G401 (cell line): Measurements from ENCODE around the gene CALB2. TPM values are rescaled to one million over a fixed set of nuclear protein-coding genes. Genes with fewer than 3 reads are reported as not detected.
"Not testable (repeated sequence)": the region's sequence is repeated elsewhere in the genome, so short reads cannot be mapped to it uniquely, and the experiment has no call there.

ENCODE experiments used
- DNase-seq: peaks from one replicate; pipeline ENCODE4 v3.0.0-alpha.2; 2015; ENCODE audit warnings: low spot score
- in situ Hi-C: cut with HindIII; loops from 2 replicates; pipeline ENCODE4 v1.10.0; 2016; ENCODE audit warnings: low sequenced_read_pairs, mixed read lengths
- total RNA-seq: library from RNA; depleted of rRNA; stranded (reverse); fragments of >200 nt; shearing (Covaris generic); gene quantifications from 2 replicates; pipeline ENCODE4 v1.2.3, GENCODE V29; 2014

The CALB2 gene
- total RNA-seq, 1 experiment from 2014 or later: 0.14 TPM

DNA sequence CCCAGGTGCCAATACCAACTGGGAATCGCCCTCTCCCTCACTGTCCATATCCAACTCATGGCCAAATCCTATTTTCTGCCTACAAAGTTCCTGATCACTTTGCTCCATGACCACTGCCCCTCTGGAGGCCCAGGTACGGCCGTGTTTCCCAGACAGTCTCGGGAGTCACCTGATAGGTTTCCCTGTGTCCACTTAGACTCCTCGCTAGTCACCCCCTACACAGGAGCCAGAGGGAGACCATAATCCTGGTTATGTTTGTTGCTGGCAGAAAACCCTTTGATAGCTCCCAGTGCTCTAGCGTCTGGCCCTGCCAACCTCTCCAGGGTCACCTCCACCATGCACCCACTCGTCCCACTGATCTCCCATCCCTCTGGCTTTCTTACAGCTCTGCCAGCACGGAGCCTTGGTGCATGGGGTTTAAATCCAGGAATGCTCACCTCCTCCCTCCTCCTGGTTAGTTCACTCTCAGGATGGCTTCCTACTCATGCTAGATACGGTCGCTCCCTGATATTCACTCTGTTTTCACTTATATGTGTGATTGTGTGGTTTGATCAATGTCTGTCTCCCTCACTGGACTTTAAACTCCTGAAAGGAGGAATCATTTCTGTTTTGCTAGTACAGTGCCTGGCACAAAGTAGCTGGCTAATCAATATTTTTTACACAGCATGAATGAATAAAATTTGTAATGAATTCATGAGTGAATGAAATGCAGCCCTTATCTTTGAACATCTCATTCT lies 7.5 kb upstream of the CALB2 start:
- DNase-seq: no peak
- in situ Hi-C loops: no loop called here

DNA sequence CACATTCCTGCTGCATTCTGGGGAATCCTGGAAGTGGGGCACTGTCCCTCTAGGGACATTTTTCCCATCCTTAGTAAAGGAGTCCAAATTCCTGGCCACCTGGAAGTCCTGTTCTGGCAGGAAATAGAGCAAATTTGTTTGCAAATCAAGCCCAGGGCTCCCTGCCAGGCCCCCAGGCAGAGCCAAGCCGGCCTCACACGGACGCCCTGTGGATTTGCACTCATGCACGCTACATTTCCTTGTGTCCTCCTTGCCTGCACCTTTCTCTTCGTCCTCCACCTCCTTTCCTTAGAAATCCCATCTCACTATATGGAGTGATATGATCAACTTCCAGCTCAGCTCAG lies 7.0 kb upstream of the CALB2 start:
- in situ Hi-C loops: no loop called here
- DNase-seq: peak; percentile 96

DNA sequence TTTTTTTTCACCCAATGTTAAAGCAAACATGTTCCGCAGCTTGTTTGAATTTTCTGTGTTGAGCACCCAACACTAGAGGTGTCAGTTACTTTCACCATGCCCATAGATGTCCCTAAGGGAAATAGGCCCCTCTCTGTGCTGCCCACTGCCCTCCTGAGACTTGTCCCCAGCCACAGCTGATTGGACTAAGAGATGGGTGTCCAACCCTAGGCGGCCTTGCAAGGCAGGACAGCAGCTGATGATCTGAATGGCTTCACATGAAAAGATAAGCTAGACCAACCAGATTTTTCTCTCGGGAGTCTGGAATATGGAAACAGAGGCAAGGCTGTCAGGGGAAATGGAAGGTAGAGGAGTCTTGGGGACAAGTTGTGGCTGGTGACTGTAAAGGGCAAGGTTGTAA lies 6.1 kb upstream of the CALB2 start:
- no peak for DNase-seq
- in situ Hi-C loops: no loop called here

DNA sequence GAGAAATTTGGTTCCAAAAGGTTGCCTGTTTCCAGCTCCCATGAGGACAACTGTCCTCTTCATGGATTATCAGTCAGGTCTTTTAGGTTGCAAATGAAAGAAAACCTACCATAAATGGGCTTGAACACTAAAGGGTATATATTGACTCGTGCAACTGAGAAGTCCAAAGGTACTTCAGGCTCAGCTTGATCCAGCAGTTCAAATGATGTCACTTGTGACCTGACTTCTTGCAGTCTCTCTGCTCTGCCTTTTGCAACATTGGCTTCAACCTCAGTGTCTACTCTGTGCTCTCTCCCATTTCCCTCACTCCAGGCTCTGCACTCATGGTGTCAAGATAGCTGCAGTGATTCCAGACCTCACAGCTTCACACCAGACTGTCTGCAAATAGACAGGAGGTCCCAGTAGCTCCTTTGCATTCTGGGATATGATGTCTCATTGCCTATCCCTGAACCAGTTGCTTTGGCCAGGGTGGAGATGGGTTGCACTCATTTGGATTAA lies 5.5 kb upstream of the CALB2 start:
- in situ Hi-C loops: no loop called here
- DNase-seq: no peak

DNA sequence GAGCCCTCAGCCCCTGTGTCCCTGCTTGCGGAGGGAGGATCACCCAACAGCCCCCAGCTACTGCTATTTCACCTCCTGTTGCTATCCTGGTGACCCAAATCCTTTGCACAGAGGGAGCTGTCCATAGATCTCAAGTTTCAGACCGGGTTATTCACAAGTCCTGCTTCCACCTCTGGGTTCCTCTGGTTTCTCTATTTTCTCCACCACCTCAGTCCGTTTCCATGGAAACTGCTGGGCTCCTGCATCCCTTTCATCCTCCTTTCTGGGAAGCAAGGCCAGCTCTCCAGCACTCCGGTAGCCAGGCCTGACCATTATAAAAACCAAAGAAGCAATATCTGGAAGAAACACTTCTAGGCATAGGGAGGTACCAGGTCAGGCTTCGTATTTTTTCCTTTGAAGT lies 4.8 kb upstream of the CALB2 start:
- in situ Hi-C loops: no loop called here
- peak; percentile 62 for DNase-seq

DNA sequence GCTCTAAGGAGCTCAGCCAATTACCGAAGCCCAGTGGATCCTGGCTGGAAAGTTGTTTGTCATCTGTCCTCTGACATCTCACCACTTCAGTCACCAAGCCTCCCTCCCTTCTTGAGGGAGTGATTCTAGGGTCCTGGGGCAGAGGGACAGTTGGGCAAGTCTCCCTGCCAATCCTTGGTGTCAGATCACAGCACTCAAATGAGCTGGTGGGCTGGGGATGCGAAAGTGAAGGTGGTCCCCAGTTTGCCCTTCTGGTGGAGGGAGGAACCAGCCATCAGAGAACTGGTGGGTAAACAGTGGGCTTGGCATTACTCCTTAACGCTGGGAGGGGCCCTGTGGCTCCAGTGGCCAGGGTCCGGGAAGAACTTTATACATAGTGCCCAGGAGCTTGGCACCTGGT lies 4.4 kb upstream of the CALB2 start:
- DNase-seq: no peak
- in situ Hi-C loops: no loop called here

DNA sequence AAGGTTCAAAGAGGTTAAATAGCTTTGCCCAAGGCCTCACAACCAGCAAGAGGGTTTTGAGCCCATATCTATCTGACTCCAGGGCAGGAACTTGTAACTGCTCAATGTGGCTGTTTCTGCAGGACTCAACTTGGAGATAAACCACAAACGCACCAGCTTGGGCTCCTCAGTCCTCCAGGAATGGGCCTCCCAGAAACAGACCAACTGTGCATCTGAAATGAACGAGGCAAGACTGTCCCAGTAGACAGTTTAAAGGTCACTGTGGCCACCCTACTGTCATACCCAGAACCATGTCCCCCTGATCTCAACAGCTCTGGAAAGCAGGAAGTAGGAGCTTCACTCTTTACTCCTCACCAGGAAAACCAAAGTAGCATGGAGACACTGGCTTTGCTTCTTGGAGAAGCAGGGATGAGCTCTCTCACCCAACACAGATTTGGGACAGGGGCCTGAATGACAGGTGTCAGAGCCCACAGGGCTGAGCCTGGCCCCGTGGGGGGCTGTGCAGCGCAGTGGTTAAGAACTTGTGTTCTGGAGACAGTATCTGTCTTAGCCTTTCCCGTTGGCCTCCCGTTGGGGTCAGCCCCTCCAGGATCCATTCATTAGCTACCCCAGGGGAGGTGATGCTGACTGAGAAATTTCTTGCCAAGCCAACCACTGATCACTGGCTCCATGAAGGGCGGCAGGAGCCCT lies 2.3 kb upstream of the CALB2 start:
- in situ Hi-C loops: no loop called here
- no peak for DNase-seq

DNA sequence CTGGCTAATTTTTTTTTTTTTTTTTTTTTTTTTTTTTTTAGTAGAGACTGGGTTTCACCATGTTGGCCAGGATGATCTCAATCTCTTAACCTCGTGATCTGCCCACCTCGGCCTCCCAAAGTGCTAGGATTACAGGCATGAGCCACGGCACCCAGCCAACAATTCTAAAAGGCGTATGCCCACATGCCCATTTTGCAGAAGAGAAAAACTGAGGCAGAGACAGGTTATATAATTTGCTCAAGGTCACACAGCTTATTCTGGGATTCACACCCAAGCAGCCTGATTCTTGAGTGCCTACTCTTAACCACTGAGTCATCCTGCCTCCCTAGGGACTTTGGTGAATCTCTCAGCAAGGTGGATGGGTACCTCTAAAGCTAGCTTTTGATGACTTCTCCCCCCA lies 1.6 kb upstream of the CALB2 start:
- DNase-seq, in situ Hi-C loops: not testable (repeated sequence)

DNA sequence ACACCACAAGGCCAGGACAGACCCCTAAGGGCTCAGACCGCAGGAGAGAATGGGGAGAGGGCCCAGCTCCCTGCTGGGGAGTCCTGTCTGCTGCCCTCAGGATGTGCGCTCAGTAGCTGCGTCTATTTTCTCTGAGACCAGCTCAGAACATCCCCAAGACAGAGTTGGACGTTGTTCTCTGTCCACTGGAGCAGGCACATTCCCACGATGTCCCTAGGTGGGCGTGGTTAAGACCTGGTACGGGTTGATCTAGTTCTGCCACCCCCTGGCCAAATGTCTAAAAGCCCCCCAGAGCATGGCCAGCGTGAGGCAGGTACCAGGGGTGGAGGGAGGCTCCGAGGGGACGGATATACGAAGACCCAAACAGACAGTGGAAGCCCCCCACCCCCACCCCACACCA lies 842 bp upstream of the CALB2 start:
- DNase-seq: no peak

DNA sequence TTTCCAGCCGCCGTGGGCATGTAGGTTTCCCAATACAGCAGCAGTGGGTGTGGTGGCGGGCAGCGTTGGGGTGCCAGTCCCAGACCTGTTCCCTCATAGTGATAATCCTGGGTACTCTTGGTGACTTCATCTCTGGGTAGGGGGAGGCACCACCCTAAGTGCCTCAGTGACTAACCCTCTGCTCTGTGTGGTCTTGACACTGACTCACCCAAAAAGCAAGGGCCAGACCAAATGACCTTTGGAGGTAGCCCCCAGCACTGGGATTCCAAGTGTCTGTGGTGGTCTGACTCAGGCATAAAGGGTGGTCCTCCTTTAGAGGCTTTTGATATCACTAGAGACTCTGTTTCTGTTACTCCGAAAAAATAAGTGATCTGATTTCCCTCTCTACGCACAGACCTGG lies 908 bp downstream of the CALB2 start:
- DNase-seq: no peak
- in situ Hi-C loops: no loop called here

More for the DNA sequence above, 842 bp upstream of the CALB2 start:
- in situ Hi-C loops: no loop called here

DNA sequence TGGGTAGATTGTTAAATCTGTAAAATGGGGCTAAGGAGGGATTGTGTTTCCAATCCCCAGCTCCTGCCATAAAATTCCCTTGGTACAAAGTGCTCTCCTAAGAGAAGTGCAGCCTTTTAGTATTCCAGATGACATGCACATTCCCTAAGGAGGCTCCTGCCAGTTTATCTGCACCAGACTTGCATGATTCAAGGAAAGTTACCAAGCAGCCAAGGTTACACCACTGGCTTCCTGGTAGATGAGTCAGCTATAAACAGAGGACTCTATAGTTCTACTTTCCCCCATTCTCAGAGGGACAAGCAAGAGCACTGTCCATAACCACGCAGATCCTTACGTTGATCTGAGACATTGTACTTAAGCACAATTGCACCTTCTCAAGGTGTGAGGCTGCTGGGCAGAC lies 1.9 kb downstream of the CALB2 start:
- in situ Hi-C loops: no loop called here
- DNase-seq: no peak

DNA sequence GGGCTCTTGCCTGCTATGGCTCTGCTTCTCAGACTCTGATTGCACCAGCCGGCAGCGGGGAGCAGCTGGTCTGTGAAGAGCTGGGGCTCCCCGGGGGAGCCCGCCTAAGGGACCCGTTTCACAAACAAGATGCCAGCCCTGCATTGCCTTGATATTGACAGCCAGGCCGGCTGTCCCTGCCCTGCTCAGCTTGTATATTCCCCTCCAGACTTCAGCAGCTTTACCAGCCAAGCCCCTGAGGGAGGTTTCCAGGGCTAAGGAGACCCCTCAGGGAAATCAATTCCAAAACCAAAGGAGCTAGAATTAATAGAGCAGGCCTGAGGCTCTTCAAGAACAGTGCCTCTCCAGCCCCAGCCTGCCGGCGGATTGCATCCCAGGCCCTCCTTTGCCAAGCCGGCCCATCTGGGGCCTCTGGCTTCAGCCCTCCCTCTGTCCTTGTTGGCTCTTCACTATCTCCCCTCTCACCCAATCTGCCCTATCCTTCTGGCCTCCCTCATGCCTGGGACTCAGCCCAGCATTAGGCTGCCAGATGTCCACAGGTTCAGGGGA lies 5.7 kb downstream of the CALB2 start:
- in situ Hi-C loops: no loop called here
- DNase-seq: peak; percentile 96

DNA sequence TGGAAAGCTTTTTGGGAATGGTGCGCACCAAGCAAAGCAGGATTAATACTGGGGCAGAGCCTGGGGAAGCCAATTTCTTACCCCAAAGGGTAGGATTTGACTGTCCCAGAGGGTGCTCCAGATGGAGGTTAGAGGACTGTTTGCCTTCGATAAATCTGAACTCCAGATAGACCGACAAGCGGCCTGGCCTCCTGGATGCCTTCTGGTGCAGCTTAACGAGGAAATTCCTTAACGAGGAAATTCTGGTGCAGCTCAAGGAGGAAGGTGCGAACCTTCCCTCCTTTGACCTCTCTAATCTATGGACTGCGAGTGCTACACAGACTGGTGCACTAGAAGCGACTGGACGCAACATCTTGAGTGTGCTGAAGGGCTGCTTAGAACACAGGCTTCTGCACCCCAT lies 6.5 kb downstream of the CALB2 start:
- no peak for DNase-seq
- in situ Hi-C loops: no loop called here

DNA sequence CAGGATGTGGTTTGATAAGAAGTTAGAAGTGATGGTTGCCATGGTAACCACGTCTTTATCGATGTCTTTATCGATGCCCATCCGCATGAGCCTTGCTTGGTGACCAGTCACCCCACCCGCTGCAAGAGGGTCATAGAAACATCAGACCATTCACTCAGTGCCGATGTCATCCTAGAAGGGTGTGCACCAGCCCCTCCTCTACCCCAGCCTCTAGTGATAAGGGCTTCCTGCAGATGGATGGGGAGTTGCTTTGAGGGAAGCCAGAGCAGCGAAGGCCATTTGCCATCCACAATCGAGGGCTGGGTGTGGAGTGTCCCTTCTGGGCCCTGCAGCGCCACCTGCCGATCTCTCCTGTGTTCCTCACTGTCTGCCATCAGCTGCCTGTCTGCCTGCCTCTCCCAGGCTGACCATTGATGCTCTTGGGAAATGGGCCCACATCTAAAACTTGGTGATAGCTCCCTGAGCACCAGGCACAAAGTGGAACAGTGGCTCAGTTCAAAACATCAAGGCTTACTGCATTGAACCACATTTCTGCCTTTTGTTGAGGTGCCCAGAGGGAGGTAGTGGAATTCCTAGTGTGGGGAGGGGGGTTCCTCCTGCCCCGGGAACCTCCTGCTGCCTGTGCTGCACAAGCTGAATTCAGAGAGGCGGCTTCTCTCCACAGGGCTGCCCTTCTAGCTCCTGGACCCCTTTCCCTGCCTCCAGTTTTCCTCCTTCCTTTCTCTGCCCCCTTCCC lies 8.9 kb downstream of the CALB2 start:
- in situ Hi-C loops: no loop called here

DNA sequence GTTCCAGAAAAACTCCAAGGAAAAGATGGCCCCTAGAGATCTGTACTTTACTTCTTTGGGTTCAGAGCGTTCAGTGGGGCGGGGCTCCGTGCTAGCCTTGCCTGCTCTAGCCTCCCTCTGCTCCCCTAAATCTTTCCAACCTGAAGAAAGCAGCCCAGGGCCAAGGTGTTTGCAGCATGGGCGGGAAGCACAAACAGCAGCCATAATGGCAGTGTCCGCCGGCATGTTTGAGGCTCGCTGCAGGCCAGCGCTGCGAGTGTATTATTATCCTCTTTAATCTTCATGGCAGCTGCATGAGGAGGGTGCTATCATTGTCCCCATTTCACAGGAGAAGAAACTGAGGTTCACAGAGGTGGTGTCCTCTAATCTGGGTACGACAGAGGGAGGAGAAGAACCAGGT lies 10.4 kb downstream of the CALB2 start:
- DNase-seq: no peak
- in situ Hi-C loops: no loop called here

More for the DNA sequence above, 8.9 kb downstream of the CALB2 start:
- peak; percentile 49 for DNase-seq

DNA sequence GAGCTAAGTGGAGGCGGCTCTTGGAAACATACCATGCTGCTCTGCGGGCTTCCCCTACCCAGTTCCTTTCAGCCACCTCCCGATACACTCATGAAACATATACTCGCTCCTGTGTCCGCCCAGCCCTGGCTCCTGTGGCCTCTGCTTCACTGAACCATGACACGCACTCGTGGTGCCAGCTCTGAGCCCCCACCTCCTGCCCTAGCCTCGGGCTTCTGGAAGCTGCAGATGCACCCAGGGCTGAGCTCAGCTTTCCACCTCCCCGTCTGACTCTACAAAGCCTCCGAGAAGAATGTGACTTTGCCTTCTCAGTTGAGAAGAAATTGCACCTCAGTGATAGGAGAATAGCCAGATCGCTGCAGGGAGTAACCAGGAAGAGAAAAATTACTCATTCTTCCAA lies 11.0 kb downstream of the CALB2 start:
- in situ Hi-C loops: no loop called here
- DNase-seq: no peak

DNA sequence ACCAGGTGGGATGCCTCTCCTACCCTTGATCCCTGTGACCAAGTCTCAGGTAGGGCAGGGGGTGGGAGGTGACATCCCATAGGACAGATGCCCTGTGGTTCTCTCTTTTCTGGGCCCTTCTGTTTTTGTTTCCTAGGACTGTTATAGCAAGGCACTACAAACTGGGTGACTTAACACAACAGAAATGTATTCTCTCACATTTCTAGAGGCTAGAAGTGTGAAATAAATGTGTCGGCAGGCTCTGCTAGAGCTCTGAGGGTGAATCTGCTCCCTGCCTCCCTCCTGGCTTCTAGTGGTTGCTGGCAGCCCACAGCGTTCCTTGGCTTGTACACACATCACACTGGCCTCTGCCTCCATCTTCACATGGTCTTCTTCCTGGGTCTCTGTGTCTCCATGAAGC lies 12.7 kb downstream of the CALB2 start:
- in situ Hi-C loops: no loop called here
- no peak for DNase-seq

DNA sequence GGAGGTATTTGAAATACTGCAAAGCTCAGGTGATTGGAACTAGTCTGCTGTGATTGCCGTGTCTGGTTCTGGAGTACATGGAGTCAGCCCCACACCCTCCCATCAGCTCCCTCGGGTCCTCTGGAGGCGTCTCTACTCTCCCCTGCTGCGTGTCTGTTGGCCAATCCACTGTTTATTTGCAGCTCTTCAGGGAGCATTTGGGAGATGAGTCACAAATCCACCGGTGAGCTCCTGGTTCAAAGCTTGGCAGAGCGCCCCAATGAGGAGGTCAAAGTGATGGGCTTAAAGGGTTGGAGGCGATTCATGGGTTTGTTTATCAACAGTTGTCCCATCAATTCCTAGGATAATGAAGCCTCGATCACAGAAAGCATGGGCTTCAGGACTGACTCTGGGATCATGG lies 14.6 kb downstream of the CALB2 start:
- no peak for DNase-seq
- in situ Hi-C loops: no loop called here

DNA sequence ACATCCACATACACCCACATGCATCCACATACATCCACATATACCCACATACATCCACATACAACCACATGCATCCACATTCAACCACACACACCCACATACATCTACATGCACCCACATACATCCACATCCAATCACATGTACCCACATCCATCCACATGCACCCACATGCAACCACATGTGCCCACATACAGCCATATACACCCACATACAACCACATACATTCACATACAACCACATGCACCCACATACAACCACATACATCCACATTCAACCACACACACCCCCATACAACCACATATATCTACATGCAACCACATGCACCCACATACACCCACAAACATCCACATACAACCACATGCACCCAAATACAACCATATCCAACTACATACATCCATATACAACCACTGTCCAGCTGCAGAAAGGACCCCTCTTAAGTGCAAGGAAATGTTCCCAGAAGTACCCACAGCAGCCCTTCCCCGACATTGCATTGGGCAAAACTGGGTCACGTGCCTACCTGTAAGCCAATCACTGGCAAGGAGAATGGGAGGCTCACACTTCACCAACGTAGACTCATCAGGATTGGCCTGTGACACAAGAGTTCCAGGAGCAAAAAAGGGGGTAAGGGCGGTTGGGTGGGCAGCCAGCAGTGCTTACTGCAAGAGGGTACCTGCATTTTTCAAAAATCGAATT lies 18.1 kb downstream of the CALB2 start:
- DNase-seq: no peak
- in situ Hi-C loops: no loop called here
